Ovary (tissue), 9 donors: ENCODE data around the gene RAB34. TPM values are rescaled to one million over a fixed set of nuclear protein-coding genes. Genes with fewer than 3 reads are reported as not detected.
A peak's percentile ranks its signal among the peaks of the same experiment; 100 is the strongest.

Experiments
- DNase-seq, 5 donors: peaks; one replicate each; pipeline ENCODE4 v3.0.0-alpha.2; 2019 to 2020
- H3K27ac ChIP-seq, 2 donors: fragments of 200-600 bp; one replicate each; pipeline versions ENCODE4 v1.5.1 to v1.8.0; 2019 to 2022
- H3K27me3 ChIP-seq: fragments of 200-600 bp; one replicate; pipeline ENCODE4 v1.8.0; 2022
- H3K36me3 ChIP-seq: fragments of 200-600 bp; sonication (generic); one replicate; pipeline ENCODE4 v1.5.1; 2019
- H3K4me1 ChIP-seq: one replicate; pipeline ENCODE4 v1.8.1; 2013; ENCODE audit warnings: mild to moderate bottlenecking, moderate library complexity; ENCODE audit not compliant: insufficient read depth
- H3K4me3 ChIP-seq: fragments of 200-600 bp; sonication (generic); one replicate; pipeline ENCODE4 v1.5.1; 2017
- H3K9me3 ChIP-seq, 2 donors: fragments of 200-600 bp in 1 of 2; sonication (generic) in 1 of 2; one replicate each; pipeline versions ENCODE4 v1.5.1 to v1.8.1; 2013 to 2019; ENCODE audit warnings: mild to moderate bottlenecking in 1 of 2, moderate library complexity in 1 of 2
- CTCF ChIP-seq, 3 donors: fragments of 450-650 bp in 2 of 3; fragments of 200-600 bp in 1 of 3; IDR thresholded peaks; one replicate each; pipeline versions ENCODE4 v1.5.1 to v1.8.0; 2016 to 2022; ENCODE audit warnings: antibody characterized with exemption in 3 of 3, mild to moderate bottlenecking in 1 of 3
- EP300 ChIP-seq: sonication (generic); formaldehyde crosslinking; IDR thresholded peaks from one replicate; pipeline ENCODE4 v1.6.1; 2017; ENCODE audit warnings: antibody characterized with exemption
- POLR2A ChIP-seq: fragments of 450-650 bp; IDR thresholded peaks from one replicate; pipeline ENCODE4 v1.6.1; 2017; ENCODE audit warnings: antibody characterized with exemption, mild to moderate bottlenecking, moderate library complexity
- WGBS, 3 donors: extraction: QIAGEN DNeasy Blood & Tissue Kit in 1 of 3; methylation state at CpG; one replicate each; pipeline versions ENCODE4 v1.1.5 to v1.1.7; 2013 to 2017; 5-methylcytosine and 5-hydroxymethylcytosine counted together
- intact Hi-C, 4 donors: fragments of 100-400 bp; cut with DNase I; formaldehyde crosslinking; loops; one replicate each; pipeline versions ENCODE4 v1.11.0 to v1.15.1; 2022 to 2023
- polyA plus RNA-seq, 2 donors: library from polyadenylated mRNA; stranded (reverse); fragments of 200-250 nt in 1 of 2; fragments of 350-450 nt in 1 of 2; fragmentation: Illumina TruSeq in 1 of 2; extraction: RNeasy Lipid Tissue Mini Kit (QIAGEN cat#74804) in 1 of 2; gene quantifications; one replicate each; pipeline ENCODE4 v1.2.3, GENCODE V29; 2013 to 2014
- total RNA-seq, 7 donors: library from RNA; depleted of rRNA in 2 of 7; stranded (reverse); fragments of >200 nt in 2 of 7; fragmentation: NEBNext Ultra II Directional in 3 of 7; extraction: Animal tissue kit (Norgen Biotek cat#: 25700) in 3 of 7; gene quantifications; one replicate each; pipeline versions ENCODE4 v1.1.0 to v1.2.4, GENCODE V29; 2016 to 2023
- donor health status: DM: no; HTN: no; CAD: no; lungs with moderate emphysema.
- donor health status: DM: no; HTN: no; CAD: no.
- donor health status: Bipolar disorder and iron deficiency.
- donor health status: DM: yes; HTN: yes; CAD: no.
- donor health status: DM: no; HTN: no; CAD: no.
- donor health status: DM: yes; HTN: yes; CAD: no.

The RAB34 gene
- total and polyA plus RNA-seq, 9 donors: 149 to 222 (median 196) TPM

GRCh38 chr17:28747801-28748750, 30.4 kb upstream of the RAB34 start:
- WGBS, 3 donors: 85 to 90% (median 88%) methylated on average over 15 to 18 of the region's 18 CpGs
- Histone ChIP-seq H3K9me3 (no peaks in the 10 kb centered on the region), H3K36me3 (no peaks in the 10 kb centered on the region), H3K4me3 (no peak overlapping the region), H3K27ac (no peak overlapping the region), H3K4me1 (peaks cover 12% of the 10 kb centered on the region), H3K27me3 (no peaks in the 10 kb centered on the region)
- intact Hi-C loops: no loop called here
- TF ChIP-seq EP300 (no peak), CTCF (IDR thresholded peaks at IDR 0.05) (no peak), POLR2A (no peak)
- DNase-seq: peak in 3 of 5 donors; percentile 20 to 37 (median 28)

GRCh38 chr17:28747051-28747691, 29.5 kb upstream of the RAB34 start:
- Histone ChIP-seq H3K4me3 (no peak overlapping the region), H3K4me1 (peaks cover 12% of the 10 kb centered on the region), H3K9me3 (no peaks in the 10 kb centered on the region), H3K27me3 (no peaks in the 10 kb centered on the region), H3K36me3 (no peaks in the 10 kb centered on the region), H3K27ac (no peak overlapping the region)
- TF ChIP-seq EP300 (no peak), POLR2A (no peak), CTCF (IDR thresholded peaks at IDR 0.05) (no peak)
- DNase-seq: peak in 3 of 5 donors; percentile 28 to 38 (median 35)
- intact Hi-C loops: no loop called here
- WGBS, 3 donors: 56 to 59% (median 56%) methylated on average over 5 to 7 of the region's 7 CpGs

- H3K4me1 ChIP-seq: peaks cover 12% of the 10 kb centered on the region
- intact Hi-C loops: no loop called here
- H3K27ac ChIP-seq: no peak overlapping the region
- peak in 3 of 5 donors; percentile 43 to 54 (median 45) for DNase-seq
- WGBS, 3 donors: 26 to 36% (median 29%) methylated on average over 5 of the region's 5 CpGs
- H3K9me3 ChIP-seq: no peaks in the 10 kb centered on the region
- no peak overlapping the region for H3K4me3 ChIP-seq
- no peaks in the 10 kb centered on the region for H3K36me3 ChIP-seq
- TF ChIP-seq CTCF (IDR thresholded peaks at IDR 0.05): no peak
- TF ChIP-seq POLR2A: no peak
- no peak for TF ChIP-seq EP300
- no peaks in the 10 kb centered on the region for H3K27me3 ChIP-seq
Observed at GRCh38 chr17:28746611-28747050, 29.0 kb upstream of the RAB34 start.

GRCh38 chr17:28745786-28746411, 28.2 kb upstream of the RAB34 start:
- 60 to 83% (median 67%) methylated on average over 4 of the region's 4 CpGs for WGBS, 3 donors
- H3K36me3 ChIP-seq: no peaks in the 10 kb centered on the region
- peak in 4 of 5 donors; percentile 29 to 52 (median 38) for DNase-seq
- peak overlapping the region; percentile 30 to 68 for H3K27ac ChIP-seq
- H3K4me3 ChIP-seq: no peak overlapping the region
- no peaks in the 10 kb centered on the region for H3K27me3 ChIP-seq
- H3K4me1 ChIP-seq: peaks cover 12% of the 10 kb centered on the region
- TF ChIP-seq POLR2A (no peak), EP300 (no peak)
- intact Hi-C loops: loop anchor here in 2 of 4 donors (2.0 kb wide), 1 partner anchor 17 kb away; the partner anchor contains the start of gene NEK8 (in 2 of the 2)
- no peaks in the 10 kb centered on the region for H3K9me3 ChIP-seq
